HEK293 (cell line): Measurements from ENCODE around the gene EVC2.
A peak's percentile ranks its signal among the peaks of the same experiment; 100 is the strongest.

ENCODE experiments used
- BCL11B ChIP-seq: fragments of 450-650 bp; formaldehyde crosslinking; IDR thresholded peaks from 2 replicates; pipeline ENCODE4 v1.5.1; 2016; ENCODE audit warnings: low read depth, missing biosample characterization, missing genetic modification characterization
- GLIS1 ChIP-seq: fragments of 450-650 bp; formaldehyde crosslinking; IDR thresholded peaks from 2 replicates; pipeline ENCODE4 v1.5.1; 2016; ENCODE audit warnings: missing biosample characterization, missing genetic modification characterization
- GLIS2 ChIP-seq: fragments of 450-650 bp; formaldehyde crosslinking; IDR thresholded peaks from 2 replicates; pipeline ENCODE4 v1.5.1; 2016; ENCODE audit warnings: missing biosample characterization, missing genetic modification characterization
- SP7 ChIP-seq: fragments of 450-650 bp; formaldehyde crosslinking; IDR thresholded peaks from 2 replicates; pipeline ENCODE4 v1.5.1; 2016; ENCODE audit warnings: missing biosample characterization, missing genetic modification characterization
- TRIM28 ChIP-seq: IDR thresholded peaks from 2 replicates; pipeline ENCODE4 v1.6.1; 2011; ENCODE audit warnings: low read length, control low read depth, borderline replicate concordance
- ZBTB1 ChIP-seq: fragments of 450-650 bp; formaldehyde crosslinking; IDR thresholded peaks from 2 replicates; pipeline ENCODE4 v1.5.1; 2016; ENCODE audit warnings: missing biosample characterization, missing genetic modification characterization
- ZBTB17 ChIP-seq: fragments of 450-650 bp; formaldehyde crosslinking; IDR thresholded peaks from 2 replicates; pipeline ENCODE4 v1.5.1; 2016; ENCODE audit warnings: missing biosample characterization, missing genetic modification characterization
- ZBTB20 ChIP-seq: fragments of 450-650 bp; formaldehyde crosslinking; IDR thresholded peaks from 2 replicates; pipeline ENCODE4 v1.5.1; 2016; ENCODE audit warnings: missing biosample characterization, missing genetic modification characterization
- ZEB2 ChIP-seq: fragments of 450-650 bp; formaldehyde crosslinking; IDR thresholded peaks from 2 replicates; pipeline ENCODE4 v1.5.1; 2016; ENCODE audit warnings: missing biosample characterization, missing genetic modification characterization
- ZNF24 ChIP-seq: fragments of 450-650 bp; formaldehyde crosslinking; IDR thresholded peaks from 2 replicates; pipeline ENCODE4 v1.5.1; 2016; ENCODE audit warnings: missing biosample characterization, missing genetic modification characterization
- ZNF274 ChIP-seq, 2 experiments: fragments of 200-500 bp in 1 of 2; fragments of 450-650 bp in 1 of 2; sonication (Bioruptor generic) in 1 of 2; formaldehyde crosslinking in 1 of 2; IDR thresholded peaks; 2 replicates each; pipeline versions ENCODE4 v1.5.1 to v1.6.1; 2014 to 2016; ENCODE audit warnings: borderline replicate concordance in 1 of 2, inconsistent platforms in 1 of 2, low read length in 1 of 2, missing biosample characterization in 1 of 2, missing genetic modification characterization in 1 of 2
- ZNF324 ChIP-seq: fragments of 450-650 bp; formaldehyde crosslinking; IDR thresholded peaks from 2 replicates; pipeline ENCODE4 v1.5.1; 2016; ENCODE audit warnings: missing biosample characterization, missing genetic modification characterization
- ZNF549 ChIP-seq: fragments of 450-650 bp; IDR thresholded peaks from 2 replicates; pipeline ENCODE4 v1.5.1; 2018; ENCODE audit warnings: missing biosample characterization, missing genetic modification characterization, mild to moderate bottlenecking, inconsistent platforms, moderate library complexity
- ZNF561 ChIP-seq: fragments of 450-650 bp; IDR thresholded peaks from 2 replicates; pipeline ENCODE4 v1.5.1; 2018; ENCODE audit warnings: missing biosample characterization, missing genetic modification characterization, borderline replicate concordance
- ZNF596 ChIP-seq: fragments of 450-650 bp; IDR thresholded peaks from 2 replicates; pipeline ENCODE4 v1.5.0; 2018; ENCODE audit warnings: missing biosample characterization, mild to moderate bottlenecking, missing genetic modification characterization, moderate library complexity
- ZNF600 ChIP-seq: fragments of 450-650 bp; formaldehyde crosslinking; IDR thresholded peaks from 2 replicates; pipeline ENCODE4 v1.5.1; 2016; ENCODE audit warnings: missing biosample characterization, missing genetic modification characterization
- ZNF623 ChIP-seq: fragments of 450-650 bp; formaldehyde crosslinking; IDR thresholded peaks from 2 replicates; pipeline ENCODE4 v1.5.1; 2016; ENCODE audit warnings: missing biosample characterization, missing genetic modification characterization
- ZNF785 ChIP-seq: fragments of 450-650 bp; formaldehyde crosslinking; IDR thresholded peaks from 2 replicates; pipeline ENCODE4 v1.5.1; 2016; ENCODE audit warnings: missing biosample characterization, missing genetic modification characterization
- ZXDB ChIP-seq: fragments of 450-650 bp; formaldehyde crosslinking; IDR thresholded peaks from 2 replicates; pipeline ENCODE4 v1.5.1; 2016; ENCODE audit warnings: missing biosample characterization, missing genetic modification characterization
- TF ChIP-seq, protein P1 (sequence below): fragments of 450-650 bp; formaldehyde crosslinking; IDR thresholded peaks from 2 replicates; pipeline ENCODE4 v1.5.1; 2016; ENCODE audit warnings: missing biosample characterization, missing genetic modification characterization
- TF ChIP-seq, protein P2 (sequence below): fragments of 450-650 bp; formaldehyde crosslinking; optimal IDR thresholded peaks from 2 replicates; pipeline ENCODE3; 2016; ENCODE audit warnings: missing biosample characterization, mild to moderate bottlenecking, missing genetic modification characterization
- TF ChIP-seq, protein P3 (sequence below): fragments of 450-650 bp; formaldehyde crosslinking; IDR thresholded peaks from 2 replicates; pipeline ENCODE4 v1.5.1; 2016; ENCODE audit warnings: missing biosample characterization, missing genetic modification characterization
- TF ChIP-seq, protein P4 (sequence below): fragments of 450-650 bp; formaldehyde crosslinking; IDR thresholded peaks from 2 replicates; pipeline ENCODE4 v1.5.1; 2016; ENCODE audit warnings: missing biosample characterization, missing genetic modification characterization

EVC2 gene

DNA sequence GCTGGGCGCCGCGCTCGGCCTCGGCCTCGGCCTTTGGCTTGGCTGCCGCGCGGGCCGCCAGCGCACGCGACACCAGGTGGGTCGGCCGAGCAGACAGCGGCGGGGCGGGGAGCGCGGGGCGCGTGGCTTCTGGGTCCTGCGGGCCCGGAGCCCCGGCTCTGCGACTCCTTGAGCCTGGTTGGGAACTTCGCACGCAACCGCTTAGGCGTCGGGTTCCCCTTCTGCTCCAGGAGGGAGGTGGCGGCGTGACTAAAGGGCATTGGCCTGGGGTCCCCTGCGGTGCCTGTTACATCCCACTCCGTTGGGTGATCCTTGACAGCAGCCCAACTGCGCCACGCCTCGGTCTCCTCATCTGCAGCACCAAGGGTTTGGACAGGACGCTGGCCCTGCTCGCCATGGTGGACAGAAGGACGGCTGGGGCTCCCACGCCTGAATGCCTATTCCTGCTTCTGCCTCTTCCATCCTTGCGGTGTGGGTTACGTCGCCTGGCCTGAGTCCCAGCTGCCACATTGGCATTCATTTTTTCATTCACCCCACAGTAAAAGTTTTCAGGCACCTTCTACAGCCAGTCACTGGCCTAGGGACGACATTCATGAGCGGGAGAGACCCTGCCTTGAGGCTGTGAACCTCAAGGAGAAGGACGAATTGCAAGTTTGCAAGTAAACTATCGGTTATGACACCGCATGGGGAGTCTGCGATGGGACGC lies 3.3 kb upstream of the EVC2 start (continued):
- TF ChIP-seq, protein P1, sequence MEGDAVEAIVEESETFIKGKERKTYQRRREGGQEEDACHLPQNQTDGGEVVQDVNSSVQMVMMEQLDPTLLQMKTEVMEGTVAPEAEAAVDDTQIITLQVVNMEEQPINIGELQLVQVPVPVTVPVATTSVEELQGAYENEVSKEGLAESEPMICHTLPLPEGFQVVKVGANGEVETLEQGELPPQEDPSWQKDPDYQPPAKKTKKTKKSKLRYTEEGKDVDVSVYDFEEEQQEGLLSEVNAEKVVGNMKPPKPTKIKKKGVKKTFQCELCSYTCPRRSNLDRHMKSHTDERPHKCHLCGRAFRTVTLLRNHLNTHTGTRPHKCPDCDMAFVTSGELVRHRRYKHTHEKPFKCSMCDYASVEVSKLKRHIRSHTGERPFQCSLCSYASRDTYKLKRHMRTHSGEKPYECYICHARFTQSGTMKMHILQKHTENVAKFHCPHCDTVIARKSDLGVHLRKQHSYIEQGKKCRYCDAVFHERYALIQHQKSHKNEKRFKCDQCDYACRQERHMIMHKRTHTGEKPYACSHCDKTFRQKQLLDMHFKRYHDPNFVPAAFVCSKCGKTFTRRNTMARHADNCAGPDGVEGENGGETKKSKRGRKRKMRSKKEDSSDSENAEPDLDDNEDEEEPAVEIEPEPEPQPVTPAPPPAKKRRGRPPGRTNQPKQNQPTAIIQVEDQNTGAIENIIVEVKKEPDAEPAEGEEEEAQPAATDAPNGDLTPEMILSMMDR (tag by site-specific recombination): peak; percentile 30; the same call in 1 of the 2 replicates
- TF ChIP-seq ZXDB: no peak
- TF ChIP-seq ZNF24 (tag by site-specific recombination): no peak
- TF ChIP-seq ZNF549: no peak
- TF ChIP-seq BCL11B (tag by site-specific recombination): no peak
- peak; percentile 26; the same call in 1 of the 2 replicates for TF ChIP-seq GLIS2 (tag by site-specific recombination)
- TF ChIP-seq, protein P2, sequence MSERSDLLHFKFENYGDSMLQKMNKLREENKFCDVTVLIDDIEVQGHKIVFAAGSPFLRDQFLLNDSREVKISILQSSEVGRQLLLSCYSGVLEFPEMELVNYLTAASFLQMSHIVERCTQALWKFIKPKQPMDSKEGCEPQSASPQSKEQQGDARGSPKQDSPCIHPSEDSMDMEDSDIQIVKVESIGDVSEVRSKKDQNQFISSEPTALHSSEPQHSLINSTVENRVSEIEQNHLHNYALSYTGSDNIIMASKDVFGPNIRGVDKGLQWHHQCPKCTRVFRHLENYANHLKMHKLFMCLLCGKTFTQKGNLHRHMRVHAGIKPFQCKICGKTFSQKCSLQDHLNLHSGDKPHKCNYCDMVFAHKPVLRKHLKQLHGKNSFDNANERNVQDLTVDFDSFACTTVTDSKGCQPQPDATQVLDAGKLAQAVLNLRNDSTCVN (tag by site-specific recombination): peak; percentile 44
- TF ChIP-seq TRIM28: no peak
- TF ChIP-seq GLIS1 (tag by site-specific recombination): peak; percentile 23; the same call in 1 of the 2 replicates
- TF ChIP-seq ZNF274 (IDR thresholded peaks at IDR 0.05; ENCODE audit: low read length): no peak
- TF ChIP-seq ZNF274 (tag by site-specific recombination; IDR thresholded peaks at IDR 0.05; ENCODE audit: borderline replicate concordance): no peak
- TF ChIP-seq SP7 (tag by site-specific recombination): no peak
- no peak for TF ChIP-seq ZNF623
- TF ChIP-seq, protein P3, sequence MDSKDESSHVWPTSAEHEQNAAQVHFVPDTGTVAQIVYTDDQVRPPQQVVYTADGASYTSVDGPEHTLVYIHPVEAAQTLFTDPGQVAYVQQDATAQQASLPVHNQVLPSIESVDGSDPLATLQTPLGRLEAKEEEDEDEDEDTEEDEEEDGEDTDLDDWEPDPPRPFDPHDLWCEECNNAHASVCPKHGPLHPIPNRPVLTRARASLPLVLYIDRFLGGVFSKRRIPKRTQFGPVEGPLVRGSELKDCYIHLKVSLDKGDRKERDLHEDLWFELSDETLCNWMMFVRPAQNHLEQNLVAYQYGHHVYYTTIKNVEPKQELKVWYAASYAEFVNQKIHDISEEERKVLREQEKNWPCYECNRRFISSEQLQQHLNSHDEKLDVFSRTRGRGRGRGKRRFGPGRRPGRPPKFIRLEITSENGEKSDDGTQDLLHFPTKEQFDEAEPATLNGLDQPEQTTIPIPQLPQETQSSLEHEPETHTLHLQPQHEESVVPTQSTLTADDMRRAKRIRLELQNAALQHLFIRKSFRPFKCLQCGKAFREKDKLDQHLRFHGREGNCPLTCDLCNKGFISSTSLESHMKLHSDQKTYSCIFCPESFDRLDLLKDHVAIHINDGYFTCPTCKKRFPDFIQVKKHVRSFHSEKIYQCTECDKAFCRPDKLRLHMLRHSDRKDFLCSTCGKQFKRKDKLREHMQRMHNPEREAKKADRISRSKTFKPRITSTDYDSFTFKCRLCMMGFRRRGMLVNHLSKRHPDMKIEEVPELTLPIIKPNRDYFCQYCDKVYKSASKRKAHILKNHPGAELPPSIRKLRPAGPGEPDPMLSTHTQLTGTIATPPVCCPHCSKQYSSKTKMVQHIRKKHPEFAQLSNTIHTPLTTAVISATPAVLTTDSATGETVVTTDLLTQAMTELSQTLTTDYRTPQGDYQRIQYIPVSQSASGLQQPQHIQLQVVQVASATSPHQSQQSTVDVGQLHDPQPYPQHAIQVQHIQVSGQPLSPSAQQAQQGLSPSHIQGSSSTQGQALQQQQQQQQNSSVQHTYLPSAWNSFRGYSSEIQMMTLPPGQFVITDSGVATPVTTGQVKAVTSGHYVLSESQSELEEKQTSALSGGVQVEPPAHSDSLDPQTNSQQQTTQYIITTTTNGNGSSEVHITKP: 0 out of 2 replicates have a peak, but pooled peaks have one; percentile 11
- TF ChIP-seq ZBTB17 (tag by site-specific recombination): peak; percentile 78
- no peak for TF ChIP-seq ZEB2
- TF ChIP-seq ZNF324 (tag by site-specific recombination): no peak
- no peak for TF ChIP-seq ZNF785 (tag by site-specific recombination)
- TF ChIP-seq, protein P4, sequence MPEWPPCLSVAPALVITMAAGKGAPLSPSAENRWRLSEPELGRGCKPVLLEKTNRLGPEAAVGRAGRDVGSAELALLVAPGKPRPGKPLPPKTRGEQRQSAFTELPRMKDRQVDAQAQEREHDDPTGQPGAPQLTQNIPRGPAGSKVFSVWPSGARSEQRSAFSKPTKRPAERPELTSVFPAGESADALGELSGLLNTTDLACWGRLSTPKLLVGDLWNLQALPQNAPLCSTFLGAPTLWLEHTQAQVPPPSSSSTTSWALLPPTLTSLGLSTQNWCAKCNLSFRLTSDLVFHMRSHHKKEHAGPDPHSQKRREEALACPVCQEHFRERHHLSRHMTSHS (tag by site-specific recombination): no peak
- no peak for TF ChIP-seq ZNF596 (tag by site-specific recombination)
- TF ChIP-seq ZBTB1 (tag by site-specific recombination): no peak
- TF ChIP-seq ZNF600: 0 out of 2 replicates have a peak, but pooled peaks have one; percentile 28
- TF ChIP-seq ZNF561: no peak
- TF ChIP-seq ZBTB20 (tag by site-specific recombination): 0 out of 2 replicates have a peak, but pooled peaks have one; percentile 34
- TF ChIP-seq, all 188 proteins: peak for 12
